DND-41 (cell line): ENCODE data around the gene KIAA1549.
"Not testable (repeated sequence)": the region's sequence is repeated elsewhere in the genome, so short reads cannot be mapped to it uniquely, and the experiment has no call there.

Experiments used
- ATAC-seq: fragments of 200-7000 bp; cut with Tn5 transposase; 3 replicates; pipeline ENCODE4 v1.9.1; 2021; ENCODE audit warnings: low read depth; ENCODE audit not compliant: insufficient read depth
- DNase-seq: peaks from one replicate; pipeline ENCODE4 v3.0.0-alpha.2; 2020
- H2AFZ ChIP-seq: 2 replicates; pipeline ENCODE4 v1.6.0; 2012; ENCODE audit warnings: low read depth, low read length
- H3K27ac ChIP-seq: 2 replicates; pipeline ENCODE4 v1.5.1; 2012; ENCODE audit warnings: low read length, inconsistent platforms
- H3K27me3 ChIP-seq: fragments of 200-600 bp; sonication (generic); 2 replicates; pipeline ENCODE4 v1.6.0; 2012; ENCODE audit warnings: low read length, mild to moderate bottlenecking, inconsistent platforms; ENCODE audit not compliant: insufficient read depth, poor library complexity
- H3K36me3 ChIP-seq: 2 replicates; pipeline ENCODE4 v1.5.1; 2012; ENCODE audit warnings: low read length, inconsistent platforms; ENCODE audit not compliant: insufficient read depth
- H3K4me1 ChIP-seq: 2 replicates; pipeline ENCODE4 v1.5.1; 2012; ENCODE audit warnings: mild to moderate bottlenecking, low read length; ENCODE audit not compliant: insufficient read depth
- H3K4me2 ChIP-seq: 2 replicates; pipeline ENCODE4 v1.6.0; 2012; ENCODE audit warnings: mild to moderate bottlenecking, moderate library complexity, low read length, inconsistent platforms; ENCODE audit not compliant: insufficient read depth
- H3K4me3 ChIP-seq, 2 experiments: fragments of 200-600 bp in 1 of 2; shearing (Covaris generic) in 1 of 2; 2 replicates each; pipeline ENCODE4 v1.5.1; 2012 to 2016; ENCODE audit warnings: inconsistent platforms in 2 of 2, low read length in 2 of 2, mild to moderate bottlenecking in 2 of 2, low read depth in 1 of 2, moderate library complexity in 1 of 2
- H3K79me2 ChIP-seq: 2 replicates; pipeline ENCODE4 v1.6.0; 2012; ENCODE audit warnings: low read length, inconsistent platforms; ENCODE audit not compliant: insufficient read depth
- H3K9ac ChIP-seq: 2 replicates; pipeline ENCODE4 v1.6.0; 2012; ENCODE audit warnings: low read depth, mild to moderate bottlenecking, inconsistent platforms, low read length, moderate library complexity
- H3K9me3 ChIP-seq: 2 replicates; pipeline ENCODE4 v1.5.1; 2012; ENCODE audit warnings: low read length, moderate library complexity, mild to moderate bottlenecking, inconsistent platforms; ENCODE audit not compliant: insufficient read depth, severe bottlenecking
- H4K20me1 ChIP-seq: 2 replicates; pipeline ENCODE4 v1.6.0; 2012; ENCODE audit warnings: low read length; ENCODE audit not compliant: insufficient read depth
- EZH2 ChIP-seq: IDR thresholded peaks from 3 replicates; pipeline ENCODE4 v1.6.1; 2012; ENCODE audit warnings: borderline replicate concordance, low read depth, mild to moderate bottlenecking, moderate library complexity, low read length, inconsistent platforms; ENCODE audit not compliant: severe bottlenecking
- TF ChIP-seq, protein P1 (sequence below): IDR thresholded peaks from 2 replicates; pipeline ENCODE4 v1.5.1; 2012; ENCODE audit warnings: borderline replicate concordance, low read length, moderate library complexity, mild to moderate bottlenecking; ENCODE audit not compliant: poor library complexity, severe bottlenecking; ENCODE audit errors: extremely low read depth

KIAA1549 gene

DNA sequence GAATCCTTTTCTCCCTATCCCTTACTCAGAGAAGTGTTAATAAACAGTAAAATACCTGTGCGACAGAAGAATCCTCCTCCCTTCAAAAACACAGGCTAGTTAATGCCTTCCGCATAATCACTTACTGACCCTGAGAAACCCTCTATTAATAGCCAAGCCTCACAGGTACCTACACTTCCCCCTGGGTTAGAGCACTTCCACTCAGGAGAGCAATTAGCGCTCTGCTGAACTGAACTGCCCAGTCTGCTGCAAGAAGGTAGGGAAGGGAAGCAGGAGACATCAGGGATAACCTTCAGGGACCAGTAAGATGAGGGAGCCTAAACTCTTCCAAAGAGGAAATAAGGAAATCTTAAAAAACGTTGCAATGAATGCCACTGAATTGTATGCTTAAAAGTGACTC lies 39.6 kb downstream of the KIAA1549 start:
- no peak for DNase-seq
- ATAC-seq = no peak
- Histone ChIP-seq H3K36me3 (no peaks in the 10 kb centered on the region), H3K4me2 (no peak overlapping the region), H2AFZ (no peak overlapping the region), H3K9ac (no peak overlapping the region), H3K4me1 (no peaks in the 10 kb centered on the region), H3K79me2 (no peaks in the 10 kb centered on the region), H3K27ac (no peak overlapping the region), H3K9me3 (no peaks in the 10 kb centered on the region), H3K27me3 (no peaks in the 10 kb centered on the region), H4K20me1 (no peaks in the 10 kb centered on the region), H3K4me3 (no peak overlapping the region)
- no peak for TF ChIP-seq EZH2
- TF ChIP-seq, protein P1, sequence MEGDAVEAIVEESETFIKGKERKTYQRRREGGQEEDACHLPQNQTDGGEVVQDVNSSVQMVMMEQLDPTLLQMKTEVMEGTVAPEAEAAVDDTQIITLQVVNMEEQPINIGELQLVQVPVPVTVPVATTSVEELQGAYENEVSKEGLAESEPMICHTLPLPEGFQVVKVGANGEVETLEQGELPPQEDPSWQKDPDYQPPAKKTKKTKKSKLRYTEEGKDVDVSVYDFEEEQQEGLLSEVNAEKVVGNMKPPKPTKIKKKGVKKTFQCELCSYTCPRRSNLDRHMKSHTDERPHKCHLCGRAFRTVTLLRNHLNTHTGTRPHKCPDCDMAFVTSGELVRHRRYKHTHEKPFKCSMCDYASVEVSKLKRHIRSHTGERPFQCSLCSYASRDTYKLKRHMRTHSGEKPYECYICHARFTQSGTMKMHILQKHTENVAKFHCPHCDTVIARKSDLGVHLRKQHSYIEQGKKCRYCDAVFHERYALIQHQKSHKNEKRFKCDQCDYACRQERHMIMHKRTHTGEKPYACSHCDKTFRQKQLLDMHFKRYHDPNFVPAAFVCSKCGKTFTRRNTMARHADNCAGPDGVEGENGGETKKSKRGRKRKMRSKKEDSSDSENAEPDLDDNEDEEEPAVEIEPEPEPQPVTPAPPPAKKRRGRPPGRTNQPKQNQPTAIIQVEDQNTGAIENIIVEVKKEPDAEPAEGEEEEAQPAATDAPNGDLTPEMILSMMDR = no peak

DNA sequence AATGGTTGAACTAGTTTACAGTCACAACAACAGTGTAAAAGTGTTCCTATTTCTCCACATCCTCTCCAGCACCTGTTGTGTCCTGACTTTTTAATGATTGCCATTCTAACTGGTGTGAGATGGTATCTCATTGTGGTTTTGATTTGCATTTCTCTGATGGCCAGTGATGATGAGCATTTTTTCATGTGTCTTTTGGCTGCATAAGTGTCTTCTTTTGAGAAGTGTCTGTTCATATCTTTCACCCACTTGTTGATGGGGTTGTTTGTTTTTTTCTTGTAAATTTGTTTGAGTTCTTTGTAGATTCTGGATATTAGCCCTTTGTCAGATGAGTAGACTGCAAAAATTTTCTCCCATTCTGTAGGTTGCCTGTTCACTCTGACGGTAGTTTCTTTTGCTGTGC lies 40.6 kb downstream of the KIAA1549 start:
- not testable (repeated sequence) for H3K36me3 ChIP-seq, H4K20me1 ChIP-seq, H2AFZ ChIP-seq, H3K9ac ChIP-seq, ATAC-seq, H3K4me2 ChIP-seq, H3K9me3 ChIP-seq, DNase-seq, H3K4me3 ChIP-seq, H3K27me3 ChIP-seq, H3K79me2 ChIP-seq, H3K27ac ChIP-seq, H3K4me1 ChIP-seq

DNA sequence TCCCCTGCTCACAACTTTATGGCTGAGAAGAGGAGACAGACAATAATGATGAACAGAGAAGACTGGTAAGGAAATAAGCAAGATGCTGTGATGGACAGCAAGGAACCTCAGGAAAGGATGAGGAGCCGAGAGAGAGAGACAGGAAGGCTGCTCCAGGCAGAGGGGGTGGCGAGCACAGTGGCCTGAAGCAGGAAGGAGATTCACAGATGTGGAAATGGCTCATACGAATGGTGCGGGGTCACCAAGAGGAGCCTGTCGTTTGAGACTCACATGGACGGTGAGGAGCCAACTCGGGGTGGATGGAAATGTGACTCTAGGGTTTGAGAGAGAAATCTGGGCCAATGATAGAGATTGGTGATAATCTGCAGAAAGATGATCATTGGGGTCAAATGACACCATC lies 43.7 kb downstream of the KIAA1549 start:
- H3K79me2 ChIP-seq = no peaks in the 10 kb centered on the region
- no peak for DNase-seq
- H4K20me1 ChIP-seq = no peaks in the 10 kb centered on the region
- no peaks in the 10 kb centered on the region for H3K9me3 ChIP-seq
- H3K4me1 ChIP-seq = no peaks in the 10 kb centered on the region
- H3K27ac ChIP-seq = no peak overlapping the region
- no peak overlapping the region for H2AFZ ChIP-seq
- no peak overlapping the region for H3K4me2 ChIP-seq
- no peak for ATAC-seq
- no peak overlapping the region for H3K9ac ChIP-seq
- no peaks in the 10 kb centered on the region for H3K36me3 ChIP-seq
- no peaks in the 10 kb centered on the region for H3K27me3 ChIP-seq
- no peak overlapping the region for H3K4me3 ChIP-seq
- TF ChIP-seq, protein P1 = no peak
- TF ChIP-seq EZH2 = no peak

DNA sequence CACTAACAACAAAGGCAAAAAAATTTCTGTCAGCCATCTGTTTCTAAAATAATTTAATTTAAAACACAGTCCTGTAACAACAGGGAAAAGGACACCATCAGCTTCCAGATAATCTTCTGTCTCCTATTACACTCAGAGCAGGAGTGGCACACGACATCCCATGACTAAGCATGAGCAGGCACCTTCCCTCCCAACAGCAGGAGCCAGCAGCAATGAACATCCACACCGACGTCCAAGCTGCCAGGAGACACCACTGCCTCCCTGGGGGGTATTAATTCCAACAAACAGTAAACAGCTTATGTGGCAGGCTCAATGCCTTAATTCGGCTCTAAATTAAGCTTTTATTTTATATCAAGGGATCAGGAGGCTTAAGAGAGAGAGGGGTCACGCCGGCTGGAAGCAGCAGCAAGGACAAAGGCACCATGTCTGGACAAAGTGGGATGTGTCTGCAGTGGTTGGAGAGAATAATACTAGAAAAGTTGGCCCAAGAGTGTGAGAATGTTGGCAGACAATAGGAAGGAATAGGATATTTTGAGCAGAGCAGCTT lies 45.7 kb downstream of the KIAA1549 start:
- no peak overlapping the region for H3K9ac ChIP-seq
- no peak for ATAC-seq
- H3K4me2 ChIP-seq = no peak overlapping the region
- H3K9me3 ChIP-seq = no peaks in the 10 kb centered on the region
- H3K27me3 ChIP-seq = no peaks in the 10 kb centered on the region
- no peaks in the 10 kb centered on the region for H4K20me1 ChIP-seq
- H3K4me1 ChIP-seq = no peaks in the 10 kb centered on the region
- no peaks in the 10 kb centered on the region for H3K36me3 ChIP-seq
- TF ChIP-seq, protein P1 = no peak
- TF ChIP-seq EZH2 = no peak
- no peaks in the 10 kb centered on the region for H3K79me2 ChIP-seq
- DNase-seq = no peak
- H2AFZ ChIP-seq = no peak overlapping the region
- no peak overlapping the region for H3K4me3 ChIP-seq
- no peak overlapping the region for H3K27ac ChIP-seq
